Cardiac muscle cell (in vitro differentiated cells and primary cell): ENCODE results near the gene LHCGR. TPM values are rescaled to one million over a fixed set of nuclear protein-coding genes. Genes with fewer than 3 reads are reported as not detected.
"Not testable (repeated sequence)": the region's sequence is repeated elsewhere in the genome, so short reads cannot be mapped to it uniquely, and the experiment has no call there.

ENCODE experiments used
- DNase-seq, 2 donors: peaks; one replicate each; pipeline versions ENCODE4 v3.0.0 to v3.0.0-alpha.2; 2010 to 2017; ENCODE audit warnings: low read depth in 1 of 2, low spot score in 1 of 2
- H3K27ac ChIP-seq: fragments of 200-600 bp; sonication (generic); 2 replicates; pipeline ENCODE4 v1.5.1; 2016
- H3K27me3 ChIP-seq: fragments of 200-600 bp; sonication (generic); 2 replicates; pipeline ENCODE4 v1.6.0; 2016; ENCODE audit warnings: control low read depth
- H3K36me3 ChIP-seq: fragments of 200-600 bp; sonication (generic); 2 replicates; pipeline ENCODE4 v1.5.1; 2016; ENCODE audit warnings: control low read depth
- H3K4me1 ChIP-seq: fragments of 200-600 bp; sonication (generic); 2 replicates; pipeline ENCODE4 v1.8.1; 2017; ENCODE audit warnings: low read depth, mild to moderate bottlenecking, mixed run types
- H3K4me3 ChIP-seq: fragments of 200-600 bp; sonication (generic); 2 replicates; pipeline ENCODE4 v1.5.1; 2016; ENCODE audit warnings: mild to moderate bottlenecking
- H3K9me3 ChIP-seq: fragments of 200-600 bp; sonication (generic); 2 replicates; pipeline ENCODE4 v1.5.1; 2017; ENCODE audit warnings: low read depth, mild to moderate bottlenecking, control low read depth
- polyA plus RNA-seq: library from polyadenylated mRNA; unstranded; fragments of >200 nt; fragmentation: Nextera tagmentation; extraction: Ambion mirVana; gene quantifications from 2 replicates; pipeline ENCODE4 v1.2.1, GENCODE V29; 2016
- total RNA-seq: library from RNA; depleted of rRNA; stranded (reverse); fragments of >200 nt; gene quantifications from 2 replicates; pipeline ENCODE4 v1.2.3, GENCODE V29; 2016
- TF ChIP-seq, protein P1 (sequence below): IDR thresholded peaks from 2 replicates; pipeline ENCODE4 v1.5.1; 2012; ENCODE audit warnings: low read depth, mild to moderate bottlenecking, low read length

Gene LHCGR
- total and polyA plus RNA-seq, 2 experiments from 2014 or later = 0.57 TPM; not detected in 1

DNA sequence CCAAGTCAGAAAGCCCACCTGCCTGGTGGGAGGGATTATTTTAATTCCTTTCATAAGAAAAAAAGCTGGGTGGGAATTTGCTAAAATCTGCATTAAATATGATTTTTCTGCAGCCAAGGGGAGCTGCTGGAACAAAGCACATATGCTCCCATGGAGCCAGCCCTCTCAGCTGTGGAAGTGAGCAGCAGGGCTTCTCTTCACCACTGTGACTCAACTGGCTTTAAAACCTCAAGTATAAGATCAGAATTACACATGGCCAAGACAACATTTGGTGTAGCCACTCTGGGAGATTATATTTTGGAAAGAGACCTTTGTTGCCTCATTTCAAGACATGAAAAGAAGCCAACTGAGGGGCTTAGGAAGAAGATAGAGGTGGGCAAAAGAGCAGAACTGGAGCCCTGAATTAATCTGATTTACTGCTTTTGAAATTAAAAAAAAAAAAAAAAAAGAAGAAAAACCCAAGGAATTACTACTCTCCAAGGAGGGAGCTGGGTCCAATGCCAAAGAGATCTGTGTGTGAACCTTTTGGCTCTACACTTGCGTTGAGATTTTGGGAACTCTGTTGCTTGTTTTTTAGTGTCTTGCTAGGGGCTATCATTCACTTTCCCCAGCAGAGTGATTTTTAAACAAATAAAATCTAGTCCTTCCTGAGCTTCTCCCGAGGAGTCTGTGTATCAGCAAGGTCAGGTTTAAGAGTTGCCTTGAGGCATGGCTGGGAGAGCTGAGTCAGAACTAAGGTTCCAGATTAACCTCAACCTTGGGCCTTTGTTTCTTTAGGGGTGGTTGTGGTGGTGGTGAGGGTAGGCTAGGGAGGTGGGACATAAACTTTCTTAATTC is 6.0 kb downstream of the LHCGR start:
- DNase-seq = no peak
- H3K9me3 ChIP-seq = no peaks in the 10 kb centered on the region
- no peaks in the 10 kb centered on the region for H3K36me3 ChIP-seq
- TF ChIP-seq, protein P1, sequence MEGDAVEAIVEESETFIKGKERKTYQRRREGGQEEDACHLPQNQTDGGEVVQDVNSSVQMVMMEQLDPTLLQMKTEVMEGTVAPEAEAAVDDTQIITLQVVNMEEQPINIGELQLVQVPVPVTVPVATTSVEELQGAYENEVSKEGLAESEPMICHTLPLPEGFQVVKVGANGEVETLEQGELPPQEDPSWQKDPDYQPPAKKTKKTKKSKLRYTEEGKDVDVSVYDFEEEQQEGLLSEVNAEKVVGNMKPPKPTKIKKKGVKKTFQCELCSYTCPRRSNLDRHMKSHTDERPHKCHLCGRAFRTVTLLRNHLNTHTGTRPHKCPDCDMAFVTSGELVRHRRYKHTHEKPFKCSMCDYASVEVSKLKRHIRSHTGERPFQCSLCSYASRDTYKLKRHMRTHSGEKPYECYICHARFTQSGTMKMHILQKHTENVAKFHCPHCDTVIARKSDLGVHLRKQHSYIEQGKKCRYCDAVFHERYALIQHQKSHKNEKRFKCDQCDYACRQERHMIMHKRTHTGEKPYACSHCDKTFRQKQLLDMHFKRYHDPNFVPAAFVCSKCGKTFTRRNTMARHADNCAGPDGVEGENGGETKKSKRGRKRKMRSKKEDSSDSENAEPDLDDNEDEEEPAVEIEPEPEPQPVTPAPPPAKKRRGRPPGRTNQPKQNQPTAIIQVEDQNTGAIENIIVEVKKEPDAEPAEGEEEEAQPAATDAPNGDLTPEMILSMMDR = no peak
- H3K4me3 ChIP-seq = no peak overlapping the region
- H3K27me3 ChIP-seq = no peaks in the 10 kb centered on the region
- peaks cover 4% of the 10 kb centered on the region for H3K4me1 ChIP-seq
- no peak overlapping the region for H3K27ac ChIP-seq

- Histone ChIP-seq H3K27ac (no peak overlapping the region), H3K4me1 (no peaks in the 10 kb centered on the region)
Measured at GRCh38 chr2:48747319-48747718, 8.2 kb downstream of the LHCGR start.

GRCh38 chr2:48739236-48739635 is 16.3 kb downstream of the LHCGR start:
- not testable (repeated sequence) for H3K4me3 ChIP-seq, H3K9me3 ChIP-seq

More at GRCh38 chr2:48747319-48747718, 8.2 kb downstream of the LHCGR start:
- Histone ChIP-seq H3K9me3 (no peaks in the 10 kb centered on the region), H3K27me3 (no peaks in the 10 kb centered on the region), H3K4me3 (no peak overlapping the region), H3K36me3 (no peaks in the 10 kb centered on the region)
- DNase-seq = no peak
- TF ChIP-seq, protein P1 = no peak

GRCh38 chr2:48738806-48739205 is 16.7 kb downstream of the LHCGR start:
- no peaks in the 10 kb centered on the region for H3K36me3 ChIP-seq
- TF ChIP-seq, protein P1 = no peak
- H3K27ac ChIP-seq = no peak overlapping the region
- peak in 1 of 2 donors; percentile 81 for DNase-seq
- no peak overlapping the region for H3K4me3 ChIP-seq
- H3K27me3 ChIP-seq = no peaks in the 10 kb centered on the region
- H3K9me3 ChIP-seq = no peaks in the 10 kb centered on the region
- H3K4me1 ChIP-seq = no peaks in the 10 kb centered on the region

More at GRCh38 chr2:48739236-48739635, 16.3 kb downstream of the LHCGR start:
- not testable (repeated sequence) for H3K27ac ChIP-seq, H3K4me1 ChIP-seq, H3K27me3 ChIP-seq, DNase-seq, H3K36me3 ChIP-seq

- Histone ChIP-seq H3K4me3 (no peak overlapping the region), H3K4me1 (no peaks in the 10 kb centered on the region), H3K9me3 (no peaks in the 10 kb centered on the region), H3K36me3 (no peaks in the 10 kb centered on the region), H3K27me3 (no peaks in the 10 kb centered on the region), H3K27ac (no peak overlapping the region)
- DNase-seq = no peak
- TF ChIP-seq, protein P1 = no peak
Measured at GRCh38 chr2:48736251-48736650, 19.3 kb downstream of the LHCGR start.

DNA sequence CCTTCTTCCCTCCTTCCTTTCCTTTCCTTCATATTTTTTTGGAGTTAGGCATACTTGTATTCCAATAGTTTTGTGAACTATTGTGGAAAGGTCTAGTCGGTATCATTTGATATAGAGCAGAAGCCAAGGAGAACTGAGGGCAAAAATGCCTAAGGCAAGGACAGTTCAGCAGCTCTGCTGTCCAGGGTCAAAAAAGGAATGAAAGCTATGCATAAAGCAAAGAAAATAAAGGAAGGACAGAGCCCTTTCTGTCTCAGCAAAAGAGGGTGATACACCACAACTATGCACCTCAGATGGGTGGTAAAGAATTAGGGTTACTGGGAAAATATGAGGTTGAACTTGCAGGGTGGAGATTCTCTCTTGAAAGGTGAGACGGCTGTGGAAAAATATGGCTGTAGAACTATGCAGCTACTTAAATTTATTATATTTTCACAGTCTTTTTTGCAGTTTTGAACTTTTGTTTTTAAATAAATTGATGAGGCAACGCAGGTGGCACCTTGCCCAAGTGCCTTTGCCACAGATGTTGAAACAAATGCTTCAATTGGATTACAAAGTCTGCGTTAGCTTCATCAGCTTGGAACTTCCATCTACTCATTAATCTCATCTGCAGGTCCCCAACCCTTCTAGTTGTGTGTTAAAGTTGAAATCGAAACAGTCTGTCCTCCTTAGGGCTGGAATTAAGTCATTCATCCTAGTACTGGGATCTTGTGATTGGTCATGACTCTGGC is 20.8 kb downstream of the LHCGR start:
- Histone ChIP-seq H3K4me3 (no peak overlapping the region), H3K9me3 (no peaks in the 10 kb centered on the region), H3K27me3 (no peaks in the 10 kb centered on the region), H3K36me3 (no peaks in the 10 kb centered on the region), H3K4me1 (no peaks in the 10 kb centered on the region), H3K27ac (no peak overlapping the region)
- DNase-seq = no peak
- TF ChIP-seq, protein P1 = no peak
